HEK293 (cell line): ENCODE data around the gene SNRPB2.

Source experiments
- CTCF ChIA-PET: fragments of 350-600 bp; formaldehyde crosslinking; extraction: SDS; loops from one replicate; lab custom pipeline; 2021; ENCODE audit warnings: antibody characterized with exemption; lab: Yijun Ruan, JAX
- POLR2A ChIA-PET: fragments of 300-600 bp; formaldehyde crosslinking; extraction: SDS; loops from one replicate; lab custom pipeline; 2020; ENCODE audit warnings: antibody characterized with exemption, inconsistent platforms; lab: Yijun Ruan, JAX
- H3K27ac ChIP-seq: fragments of 200-500 bp; sonication (Bioruptor generic); 2 replicates; pipeline ENCODE4 v1.5.1; 2014; ENCODE audit warnings: low read depth, low read length, control low read depth, inconsistent platforms; ENCODE audit errors: extremely low read depth
- H3K36me3 ChIP-seq, 2 experiments: fragments of 200-500 bp in 1 of 2; sonication (Bioruptor generic) in 1 of 2; 1 replicate in 1 of 2; 2 replicates in 1 of 2; pipeline ENCODE4 v1.5.1; 2014 to 2017; ENCODE audit warnings: inconsistent platforms in 2 of 2, low read length in 2 of 2; ENCODE audit not compliant: control insufficient read depth in 2 of 2, insufficient read depth in 1 of 2
- H3K4me1 ChIP-seq: fragments of 200-500 bp; sonication (Bioruptor generic); 2 replicates; pipeline ENCODE4 v1.5.1; 2014; ENCODE audit warnings: mild to moderate bottlenecking, low read length, inconsistent platforms; ENCODE audit not compliant: control insufficient read depth, insufficient read depth
- H3K4me3 ChIP-seq: 2 replicates; pipeline ENCODE4 v1.5.1; 2011; ENCODE audit warnings: low read depth, mild to moderate bottlenecking, control low read depth, low read length, moderate library complexity
- H3K9me3 ChIP-seq: fragments of 200-500 bp; sonication (Bioruptor generic); 2 replicates; pipeline ENCODE4 v1.5.1; 2014; ENCODE audit warnings: low read depth, low read length, inconsistent platforms; ENCODE audit not compliant: control insufficient read depth, insufficient read depth
- CTCF ChIP-seq: fragments of 450-650 bp; formaldehyde crosslinking; IDR thresholded peaks from 2 replicates; pipeline ENCODE4 v1.5.1; 2016; ENCODE audit warnings: missing biosample characterization, missing genetic modification characterization
- GFI1B ChIP-seq: fragments of 450-650 bp; formaldehyde crosslinking; IDR thresholded peaks from 2 replicates; pipeline ENCODE4 v1.5.1; 2016; ENCODE audit warnings: missing biosample characterization, missing genetic modification characterization
- GLI2 ChIP-seq: fragments of 450-650 bp; formaldehyde crosslinking; IDR thresholded peaks from 2 replicates; pipeline ENCODE4; 2017; ENCODE audit warnings: missing biosample characterization, missing genetic modification characterization, low read depth, borderline replicate concordance
- HOXC10 ChIP-seq: sonication (generic); formaldehyde crosslinking; IDR thresholded peaks from 2 replicates; pipeline ENCODE4 v1.8.1; 2023; ENCODE audit warnings: mild to moderate bottlenecking, missing genetic modification reagents
- MEIS1 ChIP-seq: sonication (generic); formaldehyde crosslinking; IDR thresholded peaks from 2 replicates; pipeline ENCODE4 v1.8.1; 2022; ENCODE audit warnings: missing genetic modification reagents, mild to moderate bottlenecking, borderline replicate concordance
- PRDM10 ChIP-seq: fragments of 450-650 bp; formaldehyde crosslinking; IDR thresholded peaks from 2 replicates; pipeline ENCODE4 v1.5.1; 2016; ENCODE audit warnings: missing biosample characterization, missing genetic modification characterization
- PRDM6 ChIP-seq: fragments of 450-650 bp; formaldehyde crosslinking; IDR thresholded peaks from 2 replicates; pipeline ENCODE4 v1.5.1; 2017; ENCODE audit warnings: missing biosample characterization, missing genetic modification characterization
- TSHZ1 ChIP-seq: fragments of 450-650 bp; formaldehyde crosslinking; IDR thresholded peaks from 2 replicates; pipeline ENCODE4 v1.5.1; 2016; ENCODE audit warnings: missing biosample characterization, missing genetic modification characterization, borderline replicate concordance
- ZNF112 ChIP-seq: fragments of 450-650 bp; formaldehyde crosslinking; IDR thresholded peaks from 2 replicates; pipeline ENCODE4 v1.5.0; 2017; ENCODE audit warnings: missing biosample characterization, missing genetic modification characterization
- ZNF133 ChIP-seq: fragments of 450-650 bp; formaldehyde crosslinking; IDR thresholded peaks from 2 replicates; pipeline ENCODE4 v1.5.1; 2016; ENCODE audit warnings: missing biosample characterization, missing genetic modification characterization
- ZNF174 ChIP-seq: fragments of 450-650 bp; formaldehyde crosslinking; IDR thresholded peaks from 2 replicates; pipeline ENCODE4 v1.5.0; 2017; ENCODE audit warnings: missing biosample characterization, mild to moderate bottlenecking, missing genetic modification characterization
- ZNF2 ChIP-seq: fragments of 450-650 bp; formaldehyde crosslinking; IDR thresholded peaks from 2 replicates; pipeline ENCODE4 v1.5.1; 2016; ENCODE audit warnings: missing biosample characterization, missing genetic modification characterization
- ZNF324 ChIP-seq: fragments of 450-650 bp; formaldehyde crosslinking; IDR thresholded peaks from 2 replicates; pipeline ENCODE4 v1.5.1; 2016; ENCODE audit warnings: missing biosample characterization, missing genetic modification characterization
- ZNF433 ChIP-seq: fragments of 450-650 bp; formaldehyde crosslinking; IDR thresholded peaks from 2 replicates; pipeline ENCODE4 v1.5.1; 2016; ENCODE audit warnings: missing biosample characterization, missing genetic modification characterization, low read depth
- ZNF513 ChIP-seq: fragments of 450-650 bp; IDR thresholded peaks from 2 replicates; pipeline ENCODE4 v1.5.1; 2018; ENCODE audit warnings: missing biosample characterization, missing genetic modification characterization
- ZNF585B ChIP-seq: fragments of 450-650 bp; formaldehyde crosslinking; IDR thresholded peaks from 2 replicates; pipeline ENCODE4 v1.5.1; 2016; ENCODE audit warnings: missing biosample characterization, missing genetic modification characterization
- ZSCAN4 ChIP-seq: fragments of 450-650 bp; formaldehyde crosslinking; IDR thresholded peaks from 2 replicates; pipeline ENCODE4 v1.5.1; 2017; ENCODE audit warnings: missing biosample characterization, missing genetic modification characterization

The SNRPB2 gene

GRCh38 chr20:16708602-16709001 is 21.2 kb upstream of the SNRPB2 start:
- no peak overlapping the region for H3K4me3 ChIP-seq
- CTCF ChIA-PET: interaction anchor here (1.5 kb wide), 1 partner anchor 53 kb away, joined by 5 read pairs; no protein-coding TSS in a partner anchor
- H3K9me3 ChIP-seq: no peaks in the 10 kb centered on the region
- H3K27ac ChIP-seq: no peak overlapping the region
- H3K36me3 ChIP-seq: no peaks in the 10 kb centered on the region
- H3K4me1 ChIP-seq: peaks cover 3% of the 10 kb centered on the region; the same call in 1 of the 2 replicates
- POLR2A ChIA-PET: no interaction called here
- TF ChIP-seq ZSCAN4 (tag by site-specific recombination): no peak
- no peak for TF ChIP-seq TSHZ1 (tag by site-specific recombination)
- 0 out of 2 replicates have a peak, but pooled peaks have one; percentile 23 for TF ChIP-seq PRDM6 (tag by site-specific recombination)
- no peak for TF ChIP-seq ZNF513
- no peak for TF ChIP-seq MEIS1

- ChIA-PET CTCF (interaction anchor here (1.5 kb wide), 1 partner anchor 52 kb away, joined by 5 read pairs; no protein-coding TSS in a partner anchor), POLR2A (no interaction called here)
- no peak for TF ChIP-seq CTCF (tag by site-specific recombination)
- TF ChIP-seq ZNF585B (tag by site-specific recombination): no peak
- no peak for TF ChIP-seq ZNF324 (tag by site-specific recombination)
- TF ChIP-seq GLI2 (tag by site-specific recombination): no peak
- TF ChIP-seq ZNF433 (tag by site-specific recombination): no peak
- TF ChIP-seq ZNF112 (tag by site-specific recombination): no peak
- no peak for TF ChIP-seq ZNF133 (tag by site-specific recombination)
- TF ChIP-seq PRDM10: no peak
- no peak for TF ChIP-seq GFI1B (tag by site-specific recombination)
- no peak for TF ChIP-seq ZNF174 (tag by site-specific recombination)
- no peak for TF ChIP-seq HOXC10 (CRISPR knock-in tag)
- TF ChIP-seq ZNF2 (tag by site-specific recombination): no peak
- H3K36me3 ChIP-seq: no peaks in the 10 kb centered on the region
- no peaks in the 10 kb centered on the region for H3K9me3 ChIP-seq
- no peak overlapping the region for H3K4me3 ChIP-seq
- H3K4me1 ChIP-seq: peaks cover 3% of the 10 kb centered on the region; the same call in 1 of the 2 replicates
- H3K27ac ChIP-seq: no peak overlapping the region
Measured at GRCh38 chr20:16709017-16709416, 20.8 kb upstream of the SNRPB2 start.
